HepG2 (cell line): ENCODE data around the gene POLR1H. TPM values are rescaled to one million over a fixed set of nuclear protein-coding genes. Genes with fewer than 3 reads are reported as not detected.
"Not testable (repeated sequence)": the region's sequence is repeated elsewhere in the genome, so short reads cannot be mapped to it uniquely, and the experiment has no call there.

Source experiments
- ATAC-seq: fragments of 200-7000 bp; cut with Tn5 transposase; 3 replicates; pipeline ENCODE4 v1.9.1; 2020; ENCODE audit warnings: mild to moderate bottlenecking, moderate library complexity
- BruUV-seq: library from RNA; stranded (reverse); fragments of 400-500 nt; replicated peaks from 2 replicates; lab custom pipeline; 2021; lab: Mats Ljungman, UMichigan
- CTCF ChIA-PET: fragments of 300-600 bp; formaldehyde crosslinking; extraction: SDS; loops from one replicate; lab custom pipeline; 2021; ENCODE audit warnings: low total read pairs, inconsistent platforms, low intra/inter-chr PET ratio; lab: Yijun Ruan, JAX
- POLR2A ChIA-PET: fragments of 350-600 bp; sonication (Branson Sonifier 250); formaldehyde crosslinking; loops from one replicate; lab custom pipeline; 2020; ENCODE audit warnings: antibody characterized with exemption, inconsistent platforms; lab: Yijun Ruan, JAX
- DNase-seq: peaks from one replicate; pipeline ENCODE4 v3.0.0-alpha.2; 2015; ENCODE audit warnings: low spot score
- FAIRE-seq: peaks from 3 replicates; lab custom pipeline; 2011; peaks lifted over from hg19 to GRCh38; lab: Jason Lieb, UNC
- H2AFZ ChIP-seq: one replicate; pipeline ENCODE4 v1.6.1; 2011; ENCODE audit warnings: low read length, inconsistent platforms
- H3K27ac ChIP-seq: fragments of 300-600 bp; 3 replicates; pipeline ENCODE4 v1.8.0; 2011; ENCODE audit warnings: mixed run types, mild to moderate bottlenecking, mixed read lengths, low read length, inconsistent platforms; ENCODE audit not compliant: insufficient read depth; ENCODE audit errors: extremely low read length
- H3K27me3 ChIP-seq, 2 experiments: fragments of 200-600 bp in 1 of 2; 2 replicates in 1 of 2; 3 replicates in 1 of 2; pipeline versions ENCODE4 v1.6.0 to v1.8.0; 2011; ENCODE audit warnings: low read length in 2 of 2, mild to moderate bottlenecking in 2 of 2, moderate library complexity in 2 of 2, inconsistent platforms in 1 of 2; ENCODE audit not compliant: insufficient read depth in 2 of 2, control insufficient read depth in 1 of 2
- H3K36me3 ChIP-seq, 2 experiments: fragments of 200-600 bp in 1 of 2; replicated peaks in 1 of 2; 2 replicates in 1 of 2; 3 replicates in 1 of 2; pipeline versions ENCODE4 v1.5.1 to v1.8.0; 2011; ENCODE audit warnings: low read length in 2 of 2, inconsistent platforms in 1 of 2; ENCODE audit not compliant: insufficient read depth in 2 of 2, control insufficient read depth in 1 of 2
- H3K4me1 ChIP-seq: 2 replicates; pipeline ENCODE4 v1.5.1; 2012; ENCODE audit warnings: low read length, inconsistent platforms; ENCODE audit not compliant: insufficient read depth
- H3K4me2 ChIP-seq: 2 replicates; pipeline ENCODE4 v1.6.0; 2011; ENCODE audit warnings: low read depth, low read length, inconsistent platforms
- H3K4me3 ChIP-seq, 3 experiments: fragments of 200-600 bp in 1 of 3; sonication (generic), shearing (Covaris generic) in 1 of 3; replicated peaks in 1 of 3; 2 replicates each; pipeline ENCODE4 v1.5.1; 2011 to 2016; ENCODE audit warnings: low read length in 3 of 3, inconsistent platforms in 2 of 3, low read depth in 2 of 3, mild to moderate bottlenecking in 2 of 3, control low read depth in 1 of 3, mixed read lengths in 1 of 3; ENCODE audit not compliant: insufficient read depth in 1 of 3
- H3K79me2 ChIP-seq: one replicate; pipeline ENCODE4 v1.6.1; 2011; ENCODE audit warnings: low read length, inconsistent platforms; ENCODE audit not compliant: insufficient read depth
- H3K9ac ChIP-seq: 2 replicates; pipeline ENCODE4 v1.6.0; 2011; ENCODE audit warnings: mild to moderate bottlenecking, low read depth, low read length, inconsistent platforms; ENCODE audit not compliant: insufficient read depth
- H3K9me3 ChIP-seq: 2 replicates; pipeline ENCODE4 v1.5.1; 2012; ENCODE audit warnings: mild to moderate bottlenecking, low read length
- H4K20me1 ChIP-seq: 2 replicates; pipeline ENCODE4 v1.6.0; 2011; ENCODE audit warnings: inconsistent platforms, mild to moderate bottlenecking, low read length, moderate library complexity; ENCODE audit not compliant: insufficient read depth
- ATF4 ChIP-seq, 2 experiments: fragments of 450-650 bp in 1 of 2; sonication (generic) in 1 of 2; formaldehyde crosslinking; IDR thresholded peaks; 2 replicates each; pipeline versions ENCODE4 v1.5.0 to v1.8.0; 2020 to 2022; ENCODE audit warnings: mild to moderate bottlenecking in 1 of 2, missing genetic modification reagents in 1 of 2
- CEBPB ChIP-seq: IDR thresholded peaks from 2 replicates; pipeline ENCODE4 v1.6.1; 2011; ENCODE audit warnings: low read depth, low read length, improper control_type of control experiment, borderline replicate concordance
- FOSL2 ChIP-seq: sonication (generic); formaldehyde crosslinking; IDR thresholded peaks from 2 replicates; pipeline ENCODE4 v1.4.0; 2020; ENCODE audit warnings: missing genetic modification reagents
- FOXA3 ChIP-seq: IDR thresholded peaks from 2 replicates; pipeline ENCODE4 v1.6.1; 2016; ENCODE audit warnings: missing genetic modification reagents, missing compliant biosample characterization
- GATAD2A ChIP-seq: IDR thresholded peaks from 2 replicates; pipeline ENCODE4 v1.6.1; 2016
- ZBTB33 ChIP-seq: sonication (generic); formaldehyde crosslinking; IDR thresholded peaks from 2 replicates; pipeline ENCODE4 v1.4.0; 2020; ENCODE audit warnings: missing genetic modification reagents
- ZNF7 ChIP-seq: IDR thresholded peaks from 2 replicates; pipeline ENCODE4 v1.6.1; 2016; ENCODE audit warnings: missing biosample characterization, missing genetic modification reagents
- WGBS: methylation state at CpG from one replicate; pipeline ENCODE4 v1.1.6; 2017; ENCODE audit warnings: low lambda C conversion rate; 5-methylcytosine and 5-hydroxymethylcytosine counted together
- in situ Hi-C: cut with HindIII; loops from 2 replicates; pipeline ENCODE4 v1.10.0; 2017; ENCODE audit warnings: low pct_unique_long_range_greater_than_20kb; ENCODE audit not compliant: extremely low pct_ligation_motif_present
- intact Hi-C: fragments of 100-400 bp; cut with micrococcal nuclease; formaldehyde crosslinking; loops from one replicate; pipeline ENCODE4 v1.10.0; 2022; ENCODE audit not compliant: unreplicated experiment
- polyA plus RNA-seq, 8 experiments: library from polyadenylated mRNA; depleted of rRNA in 3 of 8; stranded (reverse) in 7 of 8; unstranded in 1 of 8; fragments of >200 nt; fragmentation: Illumina TruSeq in 4 of 8; extraction: Trizol in 4 of 8; gene quantifications; 2 replicates each; pipeline versions ENCODE4 v1.2.1 to v1.2.3, GENCODE V29; 2011 to 2016; ENCODE audit warnings: low read depth in 4 of 8, missing spikeins in 1 of 8, mixed read lengths in 1 of 8; ENCODE audit not compliant: insufficient read depth in 1 of 8
- total RNA-seq, 5 experiments: library from RNA; depleted of rRNA; stranded (reverse); fragments of >200 nt; fragmentation: Illumina TruSeq; extraction: Trizol; gene quantifications; 2 replicates each; pipeline ENCODE4 v1.2.3, GENCODE V29; 2016; ENCODE audit warnings: low read depth in 1 of 5
- TF ChIP-seq, protein P1 (sequence below): sonication (generic); formaldehyde crosslinking; IDR thresholded peaks from 2 replicates; pipeline ENCODE4 v1.4.0; 2020; ENCODE audit warnings: missing genetic modification reagents, borderline replicate concordance

The POLR1H gene
- total and polyA plus RNA-seq, 2 of the 13 experiments (the other 11 are each of a cell fraction or from before 2014, with no cell fraction given): 61.4 to 79.8 TPM

- H3K4me2 ChIP-seq: not testable (repeated sequence)
- ATAC-seq: peak; percentile 52; the same call in 1 of the 3 replicates
- FAIRE-seq: peak; percentile 26
Observed at GRCh38 chr6:30033440-30033839, 27.6 kb upstream of the POLR1H start.

More at GRCh38 chr6:30033440-30033839, 27.6 kb upstream of the POLR1H start:
- WGBS: 63% methylated on average over 5 of the region's 5 CpGs
- H3K4me1 ChIP-seq, H4K20me1 ChIP-seq, H3K36me3 ChIP-seq, POLR2A ChIA-PET, H2AFZ ChIP-seq, in situ Hi-C loops, H3K27me3 ChIP-seq, intact Hi-C loops, H3K27ac ChIP-seq, CTCF ChIA-PET, H3K9me3 ChIP-seq, H3K79me2 ChIP-seq, BruUV-seq, H3K9ac ChIP-seq, H3K4me3 ChIP-seq: not testable (repeated sequence)
- DNase-seq: peak; percentile 40
- TF ChIP-seq CEBPB (peak; percentile 56; the same call in 1 of the 2 replicates), ATF4 (CRISPR knock-in tag; IDR thresholded peaks at IDR 0.05) (peak in 1 of 2 experiments; percentile 87; a peak in 2 of 4 replicates), FOXA3 (0 out of 2 replicates have a peak, but pooled peaks have one; percentile 16), GATAD2A (peak; percentile 27; the same call in 1 of the 2 replicates), ZNF7 (CRISPR knock-in tag) (peak; percentile 85), ZBTB33 (peak; percentile 30; the same call in 1 of the 2 replicates), FOSL2 (CRISPR knock-in tag) (peak; percentile 87)
- TF ChIP-seq, protein P1, sequence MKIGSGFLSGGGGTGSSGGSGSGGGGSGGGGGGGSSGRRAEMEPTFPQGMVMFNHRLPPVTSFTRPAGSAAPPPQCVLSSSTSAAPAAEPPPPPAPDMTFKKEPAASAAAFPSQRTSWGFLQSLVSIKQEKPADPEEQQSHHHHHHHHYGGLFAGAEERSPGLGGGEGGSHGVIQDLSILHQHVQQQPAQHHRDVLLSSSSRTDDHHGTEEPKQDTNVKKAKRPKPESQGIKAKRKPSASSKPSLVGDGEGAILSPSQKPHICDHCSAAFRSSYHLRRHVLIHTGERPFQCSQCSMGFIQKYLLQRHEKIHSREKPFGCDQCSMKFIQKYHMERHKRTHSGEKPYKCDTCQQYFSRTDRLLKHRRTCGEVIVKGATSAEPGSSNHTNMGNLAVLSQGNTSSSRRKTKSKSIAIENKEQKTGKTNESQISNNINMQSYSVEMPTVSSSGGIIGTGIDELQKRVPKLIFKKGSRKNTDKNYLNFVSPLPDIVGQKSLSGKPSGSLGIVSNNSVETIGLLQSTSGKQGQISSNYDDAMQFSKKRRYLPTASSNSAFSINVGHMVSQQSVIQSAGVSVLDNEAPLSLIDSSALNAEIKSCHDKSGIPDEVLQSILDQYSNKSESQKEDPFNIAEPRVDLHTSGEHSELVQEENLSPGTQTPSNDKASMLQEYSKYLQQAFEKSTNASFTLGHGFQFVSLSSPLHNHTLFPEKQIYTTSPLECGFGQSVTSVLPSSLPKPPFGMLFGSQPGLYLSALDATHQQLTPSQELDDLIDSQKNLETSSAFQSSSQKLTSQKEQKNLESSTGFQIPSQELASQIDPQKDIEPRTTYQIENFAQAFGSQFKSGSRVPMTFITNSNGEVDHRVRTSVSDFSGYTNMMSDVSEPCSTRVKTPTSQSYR (CRISPR knock-in tag): peak; percentile 26; the same call in 1 of the 2 replicates
